SJCRH30 (cell line): ENCODE results near the gene COL17A1. TPM values are rescaled to one million over a fixed set of nuclear protein-coding genes. Genes with fewer than 3 reads are reported as not detected.
A peak's percentile ranks its signal among the peaks of the same experiment; 100 is the strongest.

ENCODE experiments used
- DNase-seq, 2 experiments: peaks; one replicate each; pipeline ENCODE4 v3.0.0-alpha.2; 2015 to 2020
- H3K27ac ChIP-seq: fragments of 250-450 bp; sonication (Bioruptor Pico); 2 replicates; pipeline ENCODE4 v1.5.1; 2020; ENCODE audit warnings: mild to moderate bottlenecking, moderate library complexity
- H3K27me3 ChIP-seq: fragments of 250-450 bp; sonication (Bioruptor Pico); 2 replicates; pipeline ENCODE4 v1.5.1; 2020; ENCODE audit warnings: mild to moderate bottlenecking, moderate library complexity
- H3K36me3 ChIP-seq: fragments of 250-450 bp; sonication (Bioruptor Pico); 2 replicates; pipeline ENCODE4 v1.5.1; 2020; ENCODE audit warnings: mild to moderate bottlenecking, moderate library complexity
- H3K4me1 ChIP-seq: fragments of 250-450 bp; sonication (Bioruptor Pico); 2 replicates; pipeline ENCODE4 v1.5.1; 2020; ENCODE audit warnings: mild to moderate bottlenecking, moderate library complexity
- H3K4me3 ChIP-seq: fragments of 250-450 bp; sonication (Bioruptor Pico); 2 replicates; pipeline ENCODE4 v1.5.1; 2020; ENCODE audit warnings: mild to moderate bottlenecking, moderate library complexity
- H3K9me3 ChIP-seq: fragments of 250-450 bp; sonication (Bioruptor Pico); replicated peaks from 2 replicates; pipeline ENCODE4 v1.5.1; 2020; ENCODE audit warnings: mild to moderate bottlenecking, moderate library complexity
- total RNA-seq: library from RNA; depleted of rRNA; stranded (reverse); fragments of >200 nt; shearing (Covaris generic); gene quantifications from 2 replicates; pipeline ENCODE4 v1.2.3, GENCODE V29; 2014

COL17A1 gene
- total RNA-seq, 1 experiment from 2014 or later = not detected

DNA sequence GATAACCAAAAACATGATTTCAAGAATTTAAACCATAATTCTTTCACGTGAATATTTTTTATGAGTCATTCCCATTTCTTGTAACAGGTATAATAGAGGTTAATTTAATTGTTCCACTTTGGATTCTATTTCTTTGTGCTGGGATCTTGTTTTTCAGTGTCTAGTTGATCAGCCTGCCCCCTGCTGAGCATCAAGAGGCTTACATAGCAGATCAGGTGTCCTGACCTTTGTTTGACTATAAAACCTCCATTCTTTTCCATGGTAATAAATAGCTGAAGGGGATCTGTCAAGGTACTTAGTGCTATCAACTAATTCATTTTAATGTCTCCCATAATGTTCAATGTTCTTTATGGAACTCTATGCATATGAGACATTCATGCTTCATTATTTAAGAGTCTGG, 4.9 kb downstream of the COL17A1 start:
- Histone ChIP-seq H3K9me3 (no peaks in the 10 kb centered on the region), H3K27ac (no peak overlapping the region), H3K4me1 (peaks cover 10% of the 10 kb centered on the region), H3K27me3 (no peaks in the 10 kb centered on the region), H3K4me3 (no peak overlapping the region), H3K36me3 (no peaks in the 10 kb centered on the region)
- peak in 1 of 2 experiments; percentile 41 for DNase-seq

DNA sequence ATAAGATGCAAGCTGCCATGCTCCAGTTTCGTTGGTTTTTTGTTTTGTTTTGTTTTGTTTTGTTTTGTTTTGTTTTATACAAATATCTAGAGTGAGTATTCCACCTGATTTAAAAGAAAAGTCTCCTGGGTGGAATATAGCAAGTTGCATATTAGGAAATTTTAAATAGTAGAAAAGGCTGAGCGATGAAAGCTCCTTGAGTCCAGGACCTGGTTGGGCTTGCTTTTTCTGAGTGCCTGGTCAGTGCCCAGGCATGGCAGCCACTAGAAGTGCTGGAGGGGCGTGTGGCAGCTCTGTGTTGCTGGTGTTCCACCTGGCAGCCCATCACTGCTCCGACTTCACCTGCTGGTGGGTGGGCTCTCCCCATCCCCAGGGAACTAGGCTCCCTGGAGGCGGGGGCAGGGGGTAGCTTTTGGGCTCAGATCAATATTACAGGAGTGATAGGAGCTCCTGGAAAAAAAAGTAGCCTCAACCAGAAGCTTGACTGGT, 8.0 kb downstream of the COL17A1 start:
- DNase-seq = no peak
- no peaks in the 10 kb centered on the region for H3K9me3 ChIP-seq
- no peaks in the 10 kb centered on the region for H3K27me3 ChIP-seq
- H3K27ac ChIP-seq = no peak overlapping the region
- no peaks in the 10 kb centered on the region for H3K36me3 ChIP-seq
- no peak overlapping the region for H3K4me3 ChIP-seq
- peaks cover 10% of the 10 kb centered on the region for H3K4me1 ChIP-seq

DNA sequence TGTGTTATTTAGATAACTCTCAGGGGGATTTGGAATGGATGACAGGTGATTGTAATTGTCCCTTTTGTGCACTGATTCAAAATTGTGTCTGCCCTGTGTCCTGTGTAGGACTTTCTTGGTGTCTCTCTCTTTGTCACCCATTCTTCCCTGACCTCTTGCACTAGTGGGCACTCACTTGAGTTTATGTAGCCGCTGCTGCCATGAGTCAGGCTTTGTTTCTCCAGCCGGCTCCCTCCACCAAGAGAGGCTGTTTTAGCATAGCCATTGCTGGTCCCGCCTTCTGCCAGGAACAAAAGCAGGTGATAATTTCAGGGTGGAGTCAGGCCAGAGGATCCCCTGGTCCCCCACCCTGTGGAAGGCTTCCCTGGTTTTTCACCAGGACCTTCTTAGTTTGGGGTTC, 8.4 kb downstream of the COL17A1 start:
- Histone ChIP-seq H3K36me3 (no peaks in the 10 kb centered on the region), H3K4me1 (peaks cover 10% of the 10 kb centered on the region), H3K27ac (no peak overlapping the region), H3K27me3 (no peaks in the 10 kb centered on the region), H3K9me3 (no peaks in the 10 kb centered on the region), H3K4me3 (no peak overlapping the region)
- DNase-seq = peak in 1 of 2 experiments; percentile 20

DNA sequence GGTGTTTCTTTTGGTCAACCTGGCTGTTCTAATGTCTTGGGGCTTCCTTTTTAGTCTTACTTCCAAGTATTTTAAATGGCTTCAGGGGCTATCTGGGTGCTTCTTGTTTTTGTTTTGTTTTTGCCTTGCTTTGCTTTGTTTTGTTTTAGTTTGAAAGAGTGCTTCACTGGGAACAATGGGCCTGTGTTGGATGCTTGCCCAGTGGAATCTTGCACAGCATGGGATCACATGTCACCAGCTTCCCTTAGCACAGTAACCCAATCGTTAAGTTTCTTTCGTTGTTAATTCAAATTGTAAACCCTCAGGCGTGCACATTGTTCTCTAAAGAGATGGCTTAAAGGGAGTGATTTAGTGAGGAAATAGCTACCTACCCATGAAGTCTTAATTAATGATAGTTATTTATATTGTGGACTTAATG, 8.9 kb downstream of the COL17A1 start:
- peak; percentile 51 to 76 for DNase-seq
- no peak overlapping the region for H3K27ac ChIP-seq
- no peaks in the 10 kb centered on the region for H3K27me3 ChIP-seq
- H3K9me3 ChIP-seq = no peaks in the 10 kb centered on the region
- peaks cover 10% of the 10 kb centered on the region for H3K4me1 ChIP-seq
- no peaks in the 10 kb centered on the region for H3K36me3 ChIP-seq
- no peak overlapping the region for H3K4me3 ChIP-seq

DNA sequence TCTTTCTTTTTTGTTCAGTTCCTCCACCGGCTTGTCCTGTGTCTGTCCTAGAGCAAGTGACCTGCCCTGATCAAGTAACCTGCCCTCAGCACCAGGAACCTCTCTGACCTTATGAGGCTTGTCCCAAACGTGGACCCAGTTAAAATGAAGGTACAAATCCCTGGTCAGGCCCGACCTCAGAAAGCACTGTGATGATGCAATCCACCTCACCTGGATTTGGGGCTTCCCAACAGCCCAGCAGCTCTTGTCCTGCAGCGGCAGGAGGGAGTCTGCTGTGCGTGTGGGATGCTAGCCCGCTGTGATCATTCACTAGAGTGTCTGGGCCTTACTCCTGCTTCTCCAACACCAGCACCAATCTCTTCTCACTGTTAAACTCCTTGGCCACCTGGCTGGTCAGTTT, 11.2 kb downstream of the COL17A1 start:
- Histone ChIP-seq H3K27ac (no peak overlapping the region), H3K27me3 (no peaks in the 10 kb centered on the region), H3K9me3 (no peaks in the 10 kb centered on the region), H3K4me3 (no peak overlapping the region), H3K4me1 (peaks cover 10% of the 10 kb centered on the region), H3K36me3 (no peaks in the 10 kb centered on the region)
- DNase-seq = no peak

DNA sequence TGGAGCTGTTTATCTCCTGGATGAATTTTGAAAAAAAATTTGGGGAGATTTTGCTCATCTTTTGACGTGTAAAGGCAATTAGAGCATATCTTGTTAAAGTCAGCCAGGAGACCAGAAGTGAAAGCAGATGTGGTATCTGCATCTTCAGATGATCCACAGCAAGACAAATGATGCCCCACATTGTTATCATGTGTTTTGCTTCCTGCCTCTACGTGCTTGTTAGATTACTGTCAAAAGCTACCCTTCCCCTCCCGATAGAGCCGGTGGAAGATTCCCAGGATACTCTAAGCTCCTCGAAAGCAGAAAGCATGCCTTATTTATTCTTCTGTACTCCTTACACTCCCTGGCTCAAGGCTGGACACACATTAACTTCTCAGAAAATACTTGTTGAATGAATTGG, 12.9 kb downstream of the COL17A1 start:
- Histone ChIP-seq H3K27ac (no peak overlapping the region), H3K4me3 (no peak overlapping the region), H3K4me1 (peaks cover 10% of the 10 kb centered on the region), H3K9me3 (no peaks in the 10 kb centered on the region), H3K36me3 (no peaks in the 10 kb centered on the region), H3K27me3 (no peaks in the 10 kb centered on the region)
- DNase-seq = no peak

DNA sequence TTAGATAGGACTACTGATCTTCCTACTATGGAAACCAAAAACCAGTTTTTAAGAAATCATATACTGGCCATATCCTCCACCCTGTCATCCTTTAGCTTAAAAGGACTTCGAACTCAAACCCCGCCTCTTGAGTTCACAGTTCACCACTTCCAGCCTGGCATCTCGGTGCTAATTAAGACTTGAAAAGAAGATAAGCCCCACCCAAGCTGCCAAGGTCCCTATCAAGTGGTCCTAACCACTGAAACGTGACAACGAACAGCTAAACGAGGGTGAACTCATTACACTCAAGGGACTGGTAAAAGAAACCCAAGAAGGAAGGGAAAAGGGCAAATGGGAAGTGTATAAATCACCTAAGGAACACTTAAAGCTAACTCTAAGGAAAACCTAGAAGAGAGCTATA, 16.1 kb downstream of the COL17A1 start:
- H3K36me3 ChIP-seq = no peaks in the 10 kb centered on the region
- no peak for DNase-seq
- H3K27ac ChIP-seq = no peak overlapping the region
- H3K27me3 ChIP-seq = peaks cover 10% of the 10 kb centered on the region
- H3K4me3 ChIP-seq = no peak overlapping the region
- H3K4me1 ChIP-seq = no peaks in the 10 kb centered on the region
- no peaks in the 10 kb centered on the region for H3K9me3 ChIP-seq

DNA sequence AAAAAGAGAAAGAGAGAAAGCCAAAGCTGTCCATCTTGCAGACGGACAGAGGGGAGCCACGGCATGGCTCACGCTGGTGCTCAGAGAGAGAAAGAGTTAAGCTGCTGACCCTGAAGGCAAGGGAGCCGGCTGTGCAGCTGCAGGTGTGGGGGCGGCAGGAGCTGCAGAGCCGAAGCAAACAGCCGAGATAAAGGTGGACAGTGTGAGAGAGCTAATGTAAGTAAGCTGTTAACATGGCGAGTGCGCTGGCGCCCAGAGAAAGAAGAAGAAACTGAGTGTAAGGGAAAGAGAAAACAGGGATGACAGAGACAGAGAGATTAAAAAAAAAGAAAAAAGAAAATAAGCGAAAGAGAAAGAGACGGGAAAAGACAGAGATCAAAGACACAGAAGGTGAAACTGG, 18.2 kb downstream of the COL17A1 start:
- peaks cover 15% of the 10 kb centered on the region for H3K27me3 ChIP-seq
- no peaks in the 10 kb centered on the region for H3K36me3 ChIP-seq
- no peak for DNase-seq
- H3K4me1 ChIP-seq = no peaks in the 10 kb centered on the region
- H3K9me3 ChIP-seq = no peaks in the 10 kb centered on the region
- no peak overlapping the region for H3K4me3 ChIP-seq
- H3K27ac ChIP-seq = no peak overlapping the region

DNA sequence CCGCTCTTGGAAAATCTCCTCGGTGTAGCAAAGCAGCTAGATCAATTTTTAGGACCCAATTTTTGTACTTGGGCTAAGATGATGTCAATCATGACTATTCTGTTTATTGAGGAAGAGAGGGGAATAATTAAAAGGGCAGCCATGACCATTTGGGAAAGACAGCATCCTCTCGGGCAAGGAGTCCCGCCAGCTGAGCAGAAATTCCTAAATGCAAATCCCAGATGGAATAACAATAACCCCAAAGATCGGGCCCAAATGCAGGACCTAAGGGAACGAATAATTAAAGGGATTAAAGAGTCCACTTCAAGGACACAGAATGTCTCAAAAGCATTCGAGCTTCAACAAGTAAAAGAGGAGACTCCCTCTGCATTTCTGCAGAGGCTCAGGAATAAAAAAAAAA, 18.7 kb downstream of the COL17A1 start:
- H3K4me1 ChIP-seq = no peaks in the 10 kb centered on the region
- H3K9me3 ChIP-seq = no peaks in the 10 kb centered on the region
- DNase-seq = no peak
- no peaks in the 10 kb centered on the region for H3K36me3 ChIP-seq
- H3K27ac ChIP-seq = no peak overlapping the region
- no peak overlapping the region for H3K4me3 ChIP-seq
- H3K27me3 ChIP-seq = peaks cover 15% of the 10 kb centered on the region

DNA sequence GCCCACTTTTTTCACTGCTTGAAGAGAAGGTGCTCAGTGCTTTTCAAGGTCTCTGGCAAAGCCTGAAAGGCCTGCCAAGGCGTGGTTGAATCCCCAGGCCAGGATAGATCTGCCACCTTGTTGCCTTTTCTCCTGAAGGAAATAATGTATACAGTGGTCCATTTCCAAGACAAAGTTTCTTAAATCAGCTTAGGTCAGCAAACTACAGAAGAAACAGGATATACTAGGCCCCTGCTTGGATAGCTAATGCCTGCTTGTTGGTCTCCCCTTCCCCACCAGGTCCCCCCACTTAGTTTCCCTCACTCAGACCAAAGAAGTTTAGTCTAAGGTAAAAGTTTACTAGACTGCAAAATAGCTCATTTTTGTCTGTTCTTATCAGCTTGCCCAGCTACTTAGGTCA, 19.9 kb downstream of the COL17A1 start:
- H3K9me3 ChIP-seq = no peaks in the 10 kb centered on the region
- no peak overlapping the region for H3K27ac ChIP-seq
- no peak overlapping the region for H3K4me3 ChIP-seq
- no peak for DNase-seq
- H3K27me3 ChIP-seq = peaks cover 15% of the 10 kb centered on the region
- no peaks in the 10 kb centered on the region for H3K36me3 ChIP-seq
- H3K4me1 ChIP-seq = no peaks in the 10 kb centered on the region

DNA sequence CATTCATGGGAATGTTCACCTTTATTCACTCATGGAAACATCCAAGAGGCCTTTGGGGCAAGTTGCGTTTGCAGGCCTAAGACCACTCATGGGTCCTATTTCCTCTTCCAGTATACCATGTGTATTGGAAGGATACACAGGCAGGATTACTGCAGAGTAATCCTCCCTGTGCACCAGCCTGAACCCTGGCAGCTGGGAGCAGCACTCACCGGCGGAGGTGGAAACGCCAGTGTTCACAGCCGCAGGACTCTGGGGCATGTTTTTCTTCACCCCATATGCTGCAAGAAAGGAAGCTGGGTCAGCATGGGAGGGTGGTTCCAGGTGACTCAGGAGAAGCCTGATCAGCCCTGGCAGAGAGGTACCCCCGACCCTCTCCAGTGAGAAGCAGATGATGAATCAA, 24.5 kb downstream of the COL17A1 start:
- H3K27ac ChIP-seq = no peak overlapping the region
- H3K9me3 ChIP-seq = no peaks in the 10 kb centered on the region
- no peaks in the 10 kb centered on the region for H3K4me1 ChIP-seq
- H3K27me3 ChIP-seq = peaks cover 9% of the 10 kb centered on the region
- no peak overlapping the region for H3K4me3 ChIP-seq
- DNase-seq = no peak
- H3K36me3 ChIP-seq = no peaks in the 10 kb centered on the region

DNA sequence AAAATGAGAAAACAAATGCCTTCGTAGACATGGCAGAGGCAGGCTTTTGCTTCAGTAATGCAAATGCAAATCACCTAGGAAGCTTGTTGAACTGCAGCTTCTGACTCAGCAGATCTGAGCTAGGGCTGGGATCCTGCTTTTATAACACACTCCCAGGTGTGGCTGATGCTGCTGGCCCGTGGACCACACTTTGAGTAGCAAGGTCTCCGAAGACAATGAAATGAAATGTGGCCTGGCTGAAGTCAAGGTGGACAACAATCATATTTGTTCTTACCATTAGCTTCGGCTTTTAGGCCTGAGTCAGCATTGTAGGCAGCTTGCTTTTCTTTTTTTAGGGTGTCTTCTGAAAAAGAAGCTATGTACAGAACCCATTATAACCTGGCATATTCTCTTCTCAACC, 26.3 kb downstream of the COL17A1 start:
- Histone ChIP-seq H3K36me3 (no peaks in the 10 kb centered on the region), H3K27me3 (peaks cover 4% of the 10 kb centered on the region; the same call in 1 of the 2 replicates), H3K4me1 (no peaks in the 10 kb centered on the region), H3K9me3 (no peaks in the 10 kb centered on the region), H3K4me3 (no peak overlapping the region), H3K27ac (no peak overlapping the region)
- no peak for DNase-seq

DNA sequence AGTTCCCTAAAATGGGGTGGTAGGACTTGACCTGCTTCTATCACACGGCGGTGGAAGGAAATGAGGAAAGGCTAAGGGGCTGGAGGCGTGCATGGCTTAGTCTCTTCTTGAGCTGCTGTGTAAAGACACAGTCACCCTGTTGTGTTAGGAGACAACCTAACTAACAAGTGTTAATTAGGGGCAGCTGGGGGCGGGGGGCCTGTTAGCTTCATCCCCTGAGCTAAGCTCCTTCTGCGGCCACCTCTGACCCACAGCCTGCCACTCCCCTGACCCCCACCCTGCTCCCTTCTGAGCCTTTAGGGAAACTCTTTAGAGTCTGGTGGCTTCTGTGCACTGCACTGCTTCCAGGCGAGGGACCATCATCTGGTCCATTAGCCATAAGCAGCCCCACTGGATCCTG, 28.0 kb downstream of the COL17A1 start:
- no peak overlapping the region for H3K4me3 ChIP-seq
- H3K36me3 ChIP-seq = no peaks in the 10 kb centered on the region
- no peaks in the 10 kb centered on the region for H3K9me3 ChIP-seq
- peaks cover 7% of the 10 kb centered on the region for H3K27me3 ChIP-seq
- H3K27ac ChIP-seq = no peak overlapping the region
- H3K4me1 ChIP-seq = no peaks in the 10 kb centered on the region
- no peak for DNase-seq

DNA sequence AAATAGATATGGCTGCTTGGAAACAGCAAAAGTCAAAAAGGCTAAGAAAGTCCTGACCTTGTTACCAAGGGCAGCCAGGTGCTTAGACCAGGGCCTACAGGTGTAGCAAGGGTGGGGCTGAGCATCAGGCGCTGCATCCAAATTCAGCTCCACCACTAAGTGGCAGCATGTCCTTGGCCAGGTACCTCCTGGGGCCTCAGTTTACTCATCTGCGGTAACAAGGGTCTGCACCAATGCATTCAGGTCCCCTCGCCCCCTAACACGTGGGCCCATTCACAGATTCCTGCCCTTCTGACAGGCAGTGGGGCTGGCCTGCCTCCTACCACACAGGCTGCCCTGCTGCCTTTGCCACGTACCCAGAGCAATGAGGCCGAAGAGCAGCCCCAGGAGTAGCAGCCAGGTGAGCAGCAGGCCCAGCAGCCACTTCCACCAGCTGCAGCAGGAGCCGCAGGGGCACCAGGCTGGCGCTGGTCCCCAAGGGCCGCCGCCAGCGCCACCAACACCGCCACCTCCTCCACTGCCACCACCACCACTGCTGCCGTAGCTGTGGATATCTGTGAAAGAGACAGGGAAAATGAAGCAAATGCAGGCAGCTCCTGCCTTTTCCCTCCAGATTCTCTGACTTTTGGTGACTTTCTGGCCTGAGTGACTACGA, 28.9 kb downstream of the COL17A1 start:
- peaks cover 12% of the 10 kb centered on the region for H3K27me3 ChIP-seq
- no peaks in the 10 kb centered on the region for H3K4me1 ChIP-seq
- no peaks in the 10 kb centered on the region for H3K36me3 ChIP-seq

DNA sequence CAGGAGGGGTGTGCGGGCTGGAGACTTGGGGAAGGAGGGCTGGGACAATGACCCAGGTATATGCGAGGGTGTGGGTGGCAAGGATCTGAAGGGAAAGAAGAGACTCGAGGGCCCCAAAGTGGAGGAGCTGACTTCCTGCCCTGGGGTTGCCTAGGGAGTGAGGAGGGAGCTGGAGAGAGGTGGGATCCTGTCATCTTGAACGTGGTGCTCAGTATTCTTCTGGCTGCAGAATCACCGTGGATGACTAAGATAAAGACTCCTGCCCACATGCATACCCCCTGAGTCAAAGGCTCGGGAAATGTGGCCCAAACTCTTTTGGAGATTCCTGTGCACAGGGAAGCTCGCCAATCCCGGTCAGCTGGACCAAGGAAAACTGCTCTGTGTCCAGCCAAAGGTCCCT, 31.2 kb downstream of the COL17A1 start:
- DNase-seq = no peak
- Histone ChIP-seq H3K27ac (no peak overlapping the region), H3K9me3 (no peaks in the 10 kb centered on the region), H3K36me3 (no peaks in the 10 kb centered on the region), H3K4me3 (no peak overlapping the region), H3K4me1 (no peaks in the 10 kb centered on the region), H3K27me3 (peaks cover 19% of the 10 kb centered on the region)

More for the DNA sequence above, 28.9 kb downstream of the COL17A1 start:
- Histone ChIP-seq H3K4me3 (no peak overlapping the region), H3K9me3 (no peaks in the 10 kb centered on the region), H3K27ac (no peak overlapping the region)
- DNase-seq = no peak

DNA sequence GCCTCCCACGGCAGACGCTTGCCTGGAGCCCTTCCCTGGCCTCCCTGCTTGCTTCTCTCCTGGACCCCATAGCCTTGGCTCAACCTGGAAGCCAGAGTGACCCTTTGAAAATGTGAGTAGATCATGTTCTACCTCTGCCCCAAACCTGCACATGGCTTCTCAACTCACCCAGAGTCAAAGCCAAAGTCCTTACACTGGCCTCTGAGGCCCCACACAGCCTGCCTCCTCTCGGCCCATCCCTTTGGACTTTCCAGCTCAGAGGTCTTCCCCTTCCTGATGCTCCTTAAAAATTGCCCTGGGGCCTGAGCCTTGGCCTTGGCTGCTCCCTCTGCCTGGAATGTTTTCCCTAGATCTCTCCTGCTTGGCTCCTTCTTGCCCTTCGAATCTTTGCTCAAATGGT, 32.5 kb downstream of the COL17A1 start:
- Histone ChIP-seq H3K4me1 (no peaks in the 10 kb centered on the region), H3K36me3 (no peaks in the 10 kb centered on the region), H3K9me3 (no peaks in the 10 kb centered on the region), H3K27me3 (peaks cover 23% of the 10 kb centered on the region), H3K27ac (no peak overlapping the region), H3K4me3 (no peak overlapping the region)
- no peak for DNase-seq
